HCT116 (cell line): Measurements from ENCODE around the gene PRSS57. TPM values are rescaled to one million over a fixed set of nuclear protein-coding genes. Genes with fewer than 3 reads are reported as not detected.

Experiments used
- ATAC-seq: fragments of 200-7000 bp; cut with Tn5 transposase; 2 replicates; pipeline ENCODE4 v1.9.1; 2020; ENCODE audit warnings: mild to moderate bottlenecking, moderate library complexity
- BruUV-seq: library from RNA; stranded (reverse); fragments of 400-500 nt; replicated peaks from 2 replicates; lab custom pipeline; 2021; lab: Mats Ljungman, UMichigan
- CTCF ChIA-PET: fragments of 300-600 bp; sonication (Branson Sonifier 250); formaldehyde crosslinking; loops from one replicate; lab custom pipeline; 2021; ENCODE audit warnings: antibody characterized with exemption; lab: Charles Lee
- POLR2A ChIA-PET: fragments of 300-600, 350-600 bp; sonication (Branson Sonifier 250); formaldehyde crosslinking; loops from one replicate; lab custom pipeline; 2021; ENCODE audit warnings: antibody characterized with exemption; lab: Charles Lee
- RAD21 ChIA-PET, 2 experiments: fragments of 300-600 bp; sonication (Branson Sonifier 250); formaldehyde crosslinking; loops; one replicate each; lab custom pipeline; 2023; ENCODE audit warnings: low total read pairs in 2 of 2; ENCODE audit not compliant: uncharacterized antibody in 2 of 2, unreplicated experiment in 2 of 2, low non-redundant PET in 1 of 2; lab: Charles Lee
- DNase-seq: peaks from one replicate; pipeline ENCODE4 v3.0.0-alpha.2; 2010; ENCODE audit warnings: low read depth, low spot score
- H2AFZ ChIP-seq: fragments of 200-600 bp; shearing (Covaris generic), sonication (generic); 2 replicates; pipeline ENCODE4 v1.6.1; 2017; ENCODE audit warnings: low read depth, mixed run types, mixed read lengths, antibody characterized with exemption, low read length; ENCODE audit not compliant: poor library complexity, severe bottlenecking
- H3K27ac ChIP-seq: 2 replicates; pipeline ENCODE4 v1.5.1; 2012; ENCODE audit warnings: low read depth, low read length
- H3K27me3 ChIP-seq: fragments of 200-600 bp; sonication (generic); 2 replicates; pipeline ENCODE4 v1.6.1; 2016; ENCODE audit warnings: mixed run types, low read length, mixed read lengths; ENCODE audit not compliant: insufficient read depth
- H3K36me3 ChIP-seq, 2 experiments: fragments of 200-500 bp in 1 of 2; fragments of 200-600 bp in 1 of 2; sonication (Bioruptor generic) in 1 of 2; sonication (generic) in 1 of 2; 2 replicates each; pipeline versions ENCODE4 v1.5.1 to v1.6.1; 2014 to 2016; ENCODE audit warnings: low read length in 2 of 2, inconsistent platforms in 1 of 2, mixed read lengths in 1 of 2, mixed run types in 1 of 2; ENCODE audit not compliant: insufficient read depth in 2 of 2, control insufficient read depth in 1 of 2
- H3K4me1 ChIP-seq, 2 experiments: fragments of 200-600 bp in 1 of 2; sonication (generic) in 1 of 2; 2 replicates each; pipeline versions ENCODE4 v1.5.1 to v1.6.1; 2012 to 2017; ENCODE audit warnings: low read length in 2 of 2, inconsistent platforms in 1 of 2, mild to moderate bottlenecking in 1 of 2, mixed read lengths in 1 of 2, mixed run types in 1 of 2, moderate library complexity in 1 of 2; ENCODE audit not compliant: insufficient read depth in 2 of 2, control insufficient read depth in 1 of 2
- H3K4me2 ChIP-seq: fragments of 200-600 bp; sonication (generic); 2 replicates; pipeline ENCODE4 v1.6.1; 2017; ENCODE audit warnings: mixed run types, low read length, mixed read lengths
- H3K4me3 ChIP-seq, 2 experiments: fragments of 200-600 bp in 1 of 2; sonication (generic) in 1 of 2; replicated peaks in 1 of 2; 2 replicates each; pipeline ENCODE4 v1.5.1; 2011 to 2016; ENCODE audit warnings: low read length in 2 of 2, control low read depth in 1 of 2, low read depth in 1 of 2, mild to moderate bottlenecking in 1 of 2, mixed read lengths in 1 of 2, mixed run types in 1 of 2
- H3K79me2 ChIP-seq: fragments of 200-600 bp; sonication (generic); 2 replicates; pipeline ENCODE4 v1.6.1; 2017; ENCODE audit warnings: mild to moderate bottlenecking, mixed run types, low read length, moderate library complexity, mixed read lengths; ENCODE audit not compliant: insufficient read depth
- H3K9ac ChIP-seq: fragments of 200-600 bp; sonication (generic); 2 replicates; pipeline ENCODE4 v1.6.1; 2016; ENCODE audit warnings: low read length, mixed read lengths
- H3K9me2 ChIP-seq: fragments of 200-600 bp; sonication (generic), shearing (Covaris generic); 2 replicates; pipeline ENCODE4 v1.6.1; 2017; ENCODE audit warnings: mixed run types, mild to moderate bottlenecking, moderate library complexity; ENCODE audit not compliant: insufficient read depth
- H3K9me3 ChIP-seq, 2 experiments: fragments of 200-500 bp in 1 of 2; fragments of 200-600 bp in 1 of 2; sonication (Bioruptor generic) in 1 of 2; sonication (generic) in 1 of 2; 2 replicates each; pipeline ENCODE4 v1.6.1; 2014 to 2017; ENCODE audit warnings: low read length in 2 of 2, mixed read lengths in 2 of 2, inconsistent platforms in 1 of 2, low read depth in 1 of 2, mild to moderate bottlenecking in 1 of 2, mixed run types in 1 of 2, moderate library complexity in 1 of 2; ENCODE audit not compliant: control insufficient read depth in 1 of 2, insufficient read depth in 1 of 2
- H4K20me1 ChIP-seq: fragments of 200-600 bp; sonication (generic), shearing (Covaris generic); 2 replicates; pipeline ENCODE4 v1.6.1; 2017; ENCODE audit warnings: mixed run types, mild to moderate bottlenecking, moderate library complexity; ENCODE audit not compliant: insufficient read depth
- CBX3 ChIP-seq: IDR thresholded peaks from 2 replicates; pipeline ENCODE4 v1.6.1; 2012; ENCODE audit warnings: low read depth
- EGR1 ChIP-seq: IDR thresholded peaks from 2 replicates; pipeline ENCODE4 v1.6.1; 2012; ENCODE audit warnings: low read depth
- ELF1 ChIP-seq: IDR thresholded peaks from 2 replicates; pipeline ENCODE4 v1.6.1; 2012; ENCODE audit warnings: low read depth, borderline replicate concordance
- JUND ChIP-seq: IDR thresholded peaks from 2 replicates; pipeline ENCODE4 v1.6.1; 2012
- POLR2A ChIP-seq: IDR thresholded peaks from 2 replicates; pipeline ENCODE4 v1.7.0; 2011; ENCODE audit warnings: borderline replicate concordance; ENCODE audit not compliant: insufficient read depth, insufficient read length; ENCODE audit errors: extremely low read depth
- SP1 ChIP-seq: IDR thresholded peaks from 2 replicates; pipeline ENCODE4 v1.6.1; 2012; ENCODE audit warnings: low read depth
- SRF ChIP-seq: IDR thresholded peaks from 2 replicates; pipeline ENCODE4 v1.6.1; 2012; ENCODE audit warnings: low read depth
- TCF7L2 ChIP-seq: IDR thresholded peaks from 2 replicates; pipeline ENCODE4 v1.7.0; 2011; ENCODE audit warnings: borderline replicate concordance, inconsistent platforms; ENCODE audit not compliant: insufficient read depth, insufficient read length; ENCODE audit errors: extremely low read depth
- intact Hi-C: fragments of 100-400 bp; cut with micrococcal nuclease; formaldehyde crosslinking; loops from 2 replicates; pipeline ENCODE4 v1.10.0; 2022
- total RNA-seq: library from RNA; stranded (reverse); gene quantifications from one replicate; pipeline ENCODE4 v1.2.1, GENCODE V29; 2021; ENCODE audit not compliant: unreplicated experiment
- TF ChIP-seq, protein P1 (sequence below): IDR thresholded peaks from 2 replicates; pipeline ENCODE4 v1.6.1; 2012

Gene PRSS57
- total RNA-seq, 1 experiment from 2014 or later, result not detected

- H3K9me2 ChIP-seq, result no peaks in the 10 kb centered on the region
- no peaks in the 10 kb centered on the region for H4K20me1 ChIP-seq
- TF ChIP-seq CBX3 (peak; percentile 91; the same call in 1 of the 2 replicates), TCF7L2 (no peak)
- CTCF ChIA-PET, result no interaction called here
- ATAC-seq, result no peak
- RAD21 ChIA-PET, result no interaction called here
- H3K27me3 ChIP-seq, result no peaks in the 10 kb centered on the region
- no peak overlapping the region for H3K27ac ChIP-seq
- no peak overlapping the region for H3K4me3 ChIP-seq
- H3K36me3 ChIP-seq, result no peaks in the 10 kb centered on the region; a peak in 1 of 4 replicates
- intact Hi-C loops, result no loop called here
- no peak for DNase-seq
- no peak overlapping the region for H2AFZ ChIP-seq
- no peak overlapping the region for H3K4me2 ChIP-seq
- H3K4me1 ChIP-seq, result no peaks in the 10 kb centered on the region
- no peak overlapping the region for H3K9ac ChIP-seq
- BruUV-seq, result no TSS peak
- peaks cover 0 to 6% of the 10 kb centered on the region in 2 experiments; a peak in 1 of 4 replicates for H3K9me3 ChIP-seq
- H3K79me2 ChIP-seq, result no peaks in the 10 kb centered on the region
- POLR2A ChIA-PET, result interaction anchor here (1.5 kb wide), 1 partner anchor 11 kb away, joined by 4 read pairs; no protein-coding TSS in a partner anchor
Measured at GRCh38 chr19:715347-715746, 20.1 kb upstream of the PRSS57 start.

DNA sequence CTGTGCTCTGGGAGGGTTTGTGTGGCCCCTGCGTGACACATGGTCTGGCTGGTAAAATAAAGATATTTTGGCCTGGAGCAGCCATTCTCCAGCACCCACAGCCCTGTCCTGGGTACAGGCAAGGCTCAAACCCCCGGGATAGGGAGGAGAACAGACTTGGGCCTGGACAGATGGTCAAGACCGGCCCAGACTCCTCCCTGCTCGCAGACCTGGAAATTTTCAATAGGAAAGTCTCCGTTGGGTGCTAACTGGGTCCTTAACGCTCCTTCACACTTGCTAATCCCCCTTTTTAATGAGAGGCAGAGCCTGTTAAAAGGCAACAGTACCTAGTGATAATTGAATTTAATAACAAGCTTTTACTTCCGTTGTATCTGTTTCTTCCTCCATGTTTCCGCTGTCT, 16.0 kb upstream of the PRSS57 start:
- TF ChIP-seq, protein P1, sequence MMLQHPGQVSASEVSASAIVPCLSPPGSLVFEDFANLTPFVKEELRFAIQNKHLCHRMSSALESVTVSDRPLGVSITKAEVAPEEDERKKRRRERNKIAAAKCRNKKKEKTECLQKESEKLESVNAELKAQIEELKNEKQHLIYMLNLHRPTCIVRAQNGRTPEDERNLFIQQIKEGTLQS, result no peak
- TF ChIP-seq SRF (no peak), SP1 (no peak), ELF1 (no peak), POLR2A (no peak), JUND (no peak), EGR1 (no peak)
- BruUV-seq, result no TSS peak

More for the DNA sequence above, 16.0 kb upstream of the PRSS57 start:
- ChIA-PET CTCF (no interaction called here), RAD21 (no interaction called here), POLR2A (no interaction called here)
- DNase-seq, result no peak
- H3K27ac ChIP-seq, result no peak overlapping the region
- intact Hi-C loops, result no loop called here
- H3K4me2 ChIP-seq, result no peak overlapping the region
- ATAC-seq, result no peak
- H3K4me3 ChIP-seq, result no peak overlapping the region
- peaks cover 0 to 6% of the 10 kb centered on the region in 2 experiments; a peak in 1 of 4 replicates for H3K9me3 ChIP-seq
- peaks cover 10 to 21% of the 10 kb centered on the region in 2 experiments for H3K4me1 ChIP-seq
- H3K27me3 ChIP-seq, result no peaks in the 10 kb centered on the region
- H3K36me3 ChIP-seq, result no peaks in the 10 kb centered on the region; a peak in 1 of 4 replicates
- no peaks in the 10 kb centered on the region for H4K20me1 ChIP-seq
- H3K79me2 ChIP-seq, result no peaks in the 10 kb centered on the region
- H2AFZ ChIP-seq, result no peak overlapping the region
- no peaks in the 10 kb centered on the region for H3K9me2 ChIP-seq
- H3K9ac ChIP-seq, result no peak overlapping the region
